AG10803 (cell line): Measurements from ENCODE around the gene CNST.

Source experiments
- DNase-seq: peaks from one replicate; pipeline ENCODE4 v3.0.0; 2010; ENCODE audit warnings: low read depth
- H3K4me3 ChIP-seq: 2 replicates; pipeline ENCODE4 v1.5.1; 2011; ENCODE audit warnings: mild to moderate bottlenecking, low read length, control low read depth
- CTCF ChIP-seq: conservative IDR thresholded peaks from 2 replicates; pipeline ENCODE4 v1.5.1; 2011; ENCODE audit warnings: mild to moderate bottlenecking, low read length, control low read depth, inconsistent platforms

The CNST gene

DNA sequence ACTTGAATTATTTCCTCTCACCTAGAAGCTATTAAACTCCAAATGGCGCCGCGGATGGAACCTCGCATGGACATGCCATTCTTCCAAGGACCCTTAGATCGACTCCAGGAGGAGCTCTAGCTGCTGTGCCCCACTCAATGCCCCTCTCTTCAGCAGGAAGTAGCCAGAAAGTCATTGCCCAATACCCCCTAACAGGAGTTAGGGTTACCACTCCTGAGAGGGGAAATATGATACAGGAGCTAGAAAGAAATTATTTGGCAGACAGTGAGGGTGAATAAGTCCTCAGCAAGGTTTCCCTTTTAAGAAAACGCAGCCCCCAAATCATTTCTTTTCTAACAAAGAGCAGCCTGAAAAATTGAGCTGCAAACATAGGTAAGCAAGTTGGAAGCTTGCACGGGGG is 28.8 kb upstream of the CNST start:
- no peak for TF ChIP-seq CTCF
- DNase-seq: no peak
- H3K4me3 ChIP-seq: no peak overlapping the region

DNA sequence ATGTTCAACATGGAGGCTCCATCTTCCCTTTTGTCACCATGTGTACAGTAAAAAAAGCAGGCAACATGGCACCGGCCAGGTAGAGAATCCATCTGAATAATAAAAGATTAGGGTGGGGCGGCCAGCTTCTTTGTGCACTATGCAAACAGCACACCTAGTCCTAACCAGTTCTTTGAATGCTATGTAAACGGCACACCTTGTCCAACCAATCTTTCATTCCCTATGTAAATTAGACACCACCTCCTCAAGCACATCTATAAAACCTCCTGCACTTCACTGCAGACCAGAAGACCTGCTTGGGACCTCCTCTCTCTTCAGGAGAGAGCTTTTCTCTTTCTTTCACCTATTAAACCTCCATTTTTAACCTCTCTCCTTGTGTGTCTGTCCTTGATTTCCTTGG is 28.4 kb upstream of the CNST start:
- TF ChIP-seq CTCF: no peak
- no peak for DNase-seq
- H3K4me3 ChIP-seq: no peak overlapping the region

GRCh38 chr1:246540738-246541491 is 25.3 kb upstream of the CNST start:
- H3K4me3 ChIP-seq: no peak overlapping the region
- no peak for DNase-seq
- TF ChIP-seq CTCF: no peak

DNA sequence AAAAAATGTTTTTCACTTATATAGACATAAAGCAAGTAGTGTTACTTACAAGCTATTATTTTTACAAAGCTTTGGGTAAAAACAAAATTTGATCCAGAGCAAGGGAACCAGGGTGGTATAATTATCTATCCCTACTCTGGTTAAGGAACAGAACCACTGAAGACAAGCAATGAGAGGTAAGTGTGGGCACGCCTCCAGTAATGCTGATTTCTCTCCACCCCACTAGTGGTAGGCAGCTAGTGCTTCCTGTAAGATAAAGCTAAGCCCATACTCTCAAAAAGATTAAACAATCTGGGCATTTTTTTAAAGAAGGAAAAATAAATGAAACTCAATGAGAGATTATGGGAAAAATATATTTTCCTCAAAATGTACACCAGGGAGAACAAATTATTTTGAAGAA is 22.3 kb upstream of the CNST start:
- TF ChIP-seq CTCF: no peak
- H3K4me3 ChIP-seq: no peak overlapping the region
- no peak for DNase-seq

- TF ChIP-seq CTCF: no peak
- no peak for DNase-seq
- no peak overlapping the region for H3K4me3 ChIP-seq
Observed at GRCh38 chr1:246549665-246550064, 16.6 kb upstream of the CNST start.

DNA sequence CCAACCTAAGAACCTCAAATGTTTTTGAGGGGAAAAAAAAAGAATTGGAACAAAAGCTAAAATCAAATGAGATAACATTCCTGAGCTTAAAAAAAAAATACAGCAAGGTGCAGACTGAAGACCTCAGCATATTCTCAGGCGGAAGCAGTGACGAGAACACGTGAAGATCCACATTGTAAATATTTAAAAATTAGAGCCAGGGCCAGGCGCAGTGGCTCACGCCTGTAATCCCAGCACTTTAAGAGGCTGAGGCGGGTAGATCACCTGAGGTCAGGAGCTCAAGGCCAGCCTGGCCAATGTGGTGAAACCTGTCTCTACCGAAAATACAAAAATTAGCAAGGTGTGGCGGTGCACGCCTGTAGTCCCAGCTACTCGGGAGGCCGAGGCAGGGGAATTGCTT is 15.9 kb upstream of the CNST start:
- no peak overlapping the region for H3K4me3 ChIP-seq
- DNase-seq: no peak
- no peak for TF ChIP-seq CTCF

DNA sequence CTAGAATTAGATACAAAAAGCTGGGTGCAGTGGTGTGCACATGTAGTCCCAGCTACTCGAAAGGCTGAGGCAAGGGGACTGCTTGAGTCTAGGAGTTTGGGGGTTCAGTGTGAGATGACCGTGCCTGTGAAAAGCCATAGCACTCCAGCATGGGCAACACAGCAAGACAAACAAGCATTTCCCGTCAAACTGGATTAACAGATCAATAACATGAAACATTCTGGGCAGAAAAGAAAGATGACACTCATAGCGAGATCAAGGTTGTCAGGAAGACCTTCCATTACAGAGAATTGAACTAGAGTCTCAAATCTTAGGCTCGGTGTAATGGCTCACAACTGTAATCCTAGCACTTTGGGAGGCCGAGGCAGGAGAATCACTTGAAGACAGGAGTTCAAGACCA is 14.1 kb upstream of the CNST start:
- TF ChIP-seq CTCF: no peak
- DNase-seq: no peak
- H3K4me3 ChIP-seq: no peak overlapping the region
